ENCODE results near the gene GSTO2. TPM values are rescaled to one million over a fixed set of nuclear protein-coding genes. Genes with fewer than 3 reads are reported as not detected.

Gene GSTO2
- total and polyA plus RNA-seq, 10 of the 15 experiments (the other 5 are each of a cell fraction or from before 2014, with no cell fraction given), result 0.16 to 0.86 (median 0.46) TPM

- H3K9me3 ChIP-seq (replicated peaks; ENCODE audit: control insufficient read depth, insufficient read depth, low read length), result no peaks in the 10 kb centered on the region
- FAIRE-seq, result no peak
- WGBS (ENCODE audit: insufficient coverage, insufficient replicate concordance, low lambda C conversion rate, missing lambda C conversion rate), result 79% methylated on average over 1 of the region's 1 CpG
- H3K79me2 ChIP-seq (ENCODE audit: control insufficient read depth, insufficient read depth, low read length), result peaks cover under 1% of the 10 kb centered on the region; the same call in 1 of the 2 replicates
- no peak for DNase-seq (ENCODE audit: low read depth, low spot score)
- ChIA-PET POLR2A (interaction anchor here (1.7 kb wide), 1 partner anchor 37 kb away, joined by 5 read pairs; no protein-coding TSS in a partner anchor), CTCF (interaction anchor here (3.6 kb wide), 1 partner anchor 38 kb away, joined by 26 read pairs; no protein-coding TSS in a partner anchor), RAD21 (ENCODE audit: unreplicated experiment) (no interaction called here), SMC1A (ENCODE audit: uncharacterized antibody, unreplicated experiment) (interaction anchor here (1.4 kb wide), 1 partner anchor 38 kb away, joined by 6 read pairs; no protein-coding TSS in a partner anchor)
- H4K20me1 ChIP-seq (ENCODE audit: control insufficient read depth, insufficient read depth), result no peaks in the 10 kb centered on the region
- H3K36me3 ChIP-seq (ENCODE audit: control insufficient read depth in 2 of 2, insufficient read depth in 2 of 2, low read length in 1 of 2), result no peaks in the 10 kb centered on the region
- peaks cover 22% of the 10 kb centered on the region for H3K4me1 ChIP-seq (ENCODE audit: control insufficient read depth, insufficient read depth, low read length)
- H3K27me3 ChIP-seq (replicated peaks in 1 of 2; ENCODE audit: control insufficient read depth in 2 of 2, insufficient read depth in 2 of 2, low read length in 1 of 2), result no peaks in the 10 kb centered on the region
- TF ChIP-seq HSF1 (IDR thresholded peaks at IDR 0.05; ENCODE audit: low read depth, low read length), result no peak
- no peak for TF ChIP-seq CUX1 (IDR thresholded peaks at IDR 0.05; ENCODE audit: insufficient replicate concordance, low read depth, low read length)
- no peak for TF ChIP-seq STAT3 (IDR thresholded peaks at IDR 0.05; ENCODE audit: low read depth, low read length)
- TF ChIP-seq FOXM1 (IDR thresholded peaks at IDR 0.05; ENCODE audit: low read depth, low read length), result no peak
- H3K4me3 ChIP-seq, result no peak overlapping the region
- H3K27ac ChIP-seq (ENCODE audit: control insufficient read depth, insufficient read depth), result no peak overlapping the region
- no TSS peak for BruUV-seq (replicated peaks)
- no peak overlapping the region for H3K4me2 ChIP-seq (ENCODE audit: control insufficient read depth, insufficient read depth)
- no peak overlapping the region for H2AFZ ChIP-seq (ENCODE audit: control insufficient read depth, low read depth, low read length)
- no peak overlapping the region for H3K9ac ChIP-seq (ENCODE audit: control insufficient read depth, insufficient read depth, low read length)
- intact Hi-C loops (cut with micrococcal nuclease; ENCODE audit: unreplicated experiment), result no loop called here
- in situ Hi-C loops (cut with MboI), result loop anchor here (10.0 kb wide), 1 partner anchor 49 kb away; no protein-coding TSS in a partner anchor
- no peak for ATAC-seq
Observed at GRCh38 chr10:104344219-104344618, 75.2 kb downstream of the GSTO2 start.

All from GM12878 (cell line).